A549 (cell line): ENCODE measurements around the gene PODXL2. TPM values are rescaled to one million over a fixed set of nuclear protein-coding genes. Genes with fewer than 3 reads are reported as not detected.

Experiments
- ATAC-seq, 2 experiments: fragments of 200-7000 bp in 1 of 2; fragments of >200 bp in 1 of 2; cut with Nextera tagmentation in 1 of 2; cut with Tn5 transposase in 1 of 2; 3 replicates each; pipeline versions ENCODE4 v1.8.0 to v1.9.1; 2018 to 2020; ENCODE audit warnings: mild to moderate bottlenecking in 1 of 2, moderate library complexity in 1 of 2
- CTCF ChIA-PET: fragments of 300-600 bp; sonication (Branson Sonifier 250); formaldehyde crosslinking; extraction: SDS; loops from one replicate; lab custom pipeline; 2021; ENCODE audit warnings: antibody characterized with exemption, inconsistent platforms; lab: Yijun Ruan, JAX
- POLR2A ChIA-PET: fragments of 350-600 bp; formaldehyde crosslinking; extraction: SDS; loops from one replicate; lab custom pipeline; 2021; ENCODE audit warnings: antibody characterized with exemption, inconsistent platforms; lab: Yijun Ruan, JAX
- DNase-seq, 2 experiments: peaks; one replicate each; pipeline versions ENCODE4 v3.0.0 to v3.0.0-alpha.2; 2011 to 2016; ENCODE audit warnings: low read depth in 1 of 2, low spot score in 1 of 2
- FAIRE-seq: peaks from 2 replicates; lab custom pipeline; 2011; peaks lifted over from hg19 to GRCh38; lab: Jason Lieb, UNC
- H3K27ac ChIP-seq, 2 experiments: fragments of >200 bp; sonication (Bioruptor Twin); formaldehyde crosslinking; 3 replicates each; pipeline ENCODE4 v1.5.1; 2016 to 2017
- H3K4me1 ChIP-seq: fragments of >200 bp; sonication (Bioruptor Twin); formaldehyde crosslinking; 3 replicates; pipeline ENCODE4 v1.6.1; 2016
- H3K4me2 ChIP-seq: fragments of >200 bp; sonication (Bioruptor Twin); formaldehyde crosslinking; 3 replicates; pipeline ENCODE4 v1.6.1; 2016
- H3K4me3 ChIP-seq: fragments of >200 bp; sonication (Bioruptor Twin); formaldehyde crosslinking; 3 replicates; pipeline ENCODE4 v1.5.1; 2016
- H3K9me3 ChIP-seq: fragments of >200 bp; sonication (Bioruptor Twin); formaldehyde crosslinking; 3 replicates; pipeline ENCODE4 v1.6.1; 2016
- CHD4 ChIP-seq: fragments of 200-600 bp; sonication (generic); IDR thresholded peaks from 2 replicates; pipeline ENCODE4 v1.6.1; 2016; ENCODE audit warnings: antibody characterized with exemption, mild to moderate bottlenecking, borderline replicate concordance
- HDAC2 ChIP-seq: fragments of 200-600 bp; sonication (generic); IDR thresholded peaks from 2 replicates; pipeline ENCODE4 v1.6.1; 2016
- HEYL ChIP-seq: fragments of 250-450 bp; sonication (Bioruptor Pico); IDR thresholded peaks from 2 replicates; pipeline ENCODE4 v1.8.0; 2021; ENCODE audit warnings: mild to moderate bottlenecking, moderate library complexity
- HOXB5 ChIP-seq: fragments of 250-450 bp; sonication (Bioruptor Pico); IDR thresholded peaks from 2 replicates; pipeline ENCODE4 v1.5.0; 2020; ENCODE audit warnings: mild to moderate bottlenecking, moderate library complexity
- KDM5A ChIP-seq: fragments of 200-600 bp; sonication (generic); IDR thresholded peaks from 2 replicates; pipeline ENCODE4 v1.6.1; 2016; ENCODE audit warnings: antibody characterized with exemption, mild to moderate bottlenecking
- MAFK ChIP-seq: fragments of 450-650 bp; IDR thresholded peaks from 2 replicates; pipeline ENCODE4 v1.6.1; 2014; ENCODE audit not compliant: partially characterized antibody
- MAZ ChIP-seq: fragments of 150-350 bp; IDR thresholded peaks from 2 replicates; pipeline ENCODE4 v1.6.1; 2014; ENCODE audit warnings: antibody characterized with exemption, low read depth, low read length, borderline replicate concordance
- PHF8 ChIP-seq: fragments of 200-600 bp; sonication (generic); IDR thresholded peaks from 2 replicates; pipeline ENCODE4 v1.6.1; 2016; ENCODE audit warnings: low read depth, mild to moderate bottlenecking, antibody characterized with exemption, moderate library complexity, borderline replicate concordance
- POLR2A ChIP-seq: IDR thresholded peaks from 2 replicates; pipeline ENCODE4 v1.6.1; 2012; ENCODE audit warnings: mild to moderate bottlenecking, low read length
- POLR2AphosphoS2 ChIP-seq: conservative IDR thresholded peaks from 2 replicates; pipeline ENCODE4 v1.6.1; 2012; ENCODE audit warnings: low read length, improper control_type of control experiment, inconsistent platforms
- RCOR1 ChIP-seq: fragments of 150-350 bp; IDR thresholded peaks from 2 replicates; pipeline ENCODE4 v1.6.1; 2014; ENCODE audit warnings: antibody characterized with exemption, low read length, low read depth
- SREBF2 ChIP-seq: fragments of 450-650 bp; IDR thresholded peaks from 2 replicates; pipeline ENCODE4 v1.6.1; 2014; ENCODE audit warnings: mild to moderate bottlenecking, moderate library complexity
- TFCP2L1 ChIP-seq: fragments of 250-450 bp; sonication (Bioruptor Pico); IDR thresholded peaks from 2 replicates; pipeline ENCODE4 v1.5.0; 2021; ENCODE audit warnings: mild to moderate bottlenecking
- ZC3H11A ChIP-seq: fragments of 450-650 bp; IDR thresholded peaks from 2 replicates; pipeline ENCODE4 v1.6.1; 2014; ENCODE audit warnings: antibody characterized with exemption, mild to moderate bottlenecking
- WGBS: methylation state at CpG from one replicate; pipeline ENCODE4 v1.1.6; 2017; ENCODE audit errors: missing lambda C conversion rate; 5-methylcytosine and 5-hydroxymethylcytosine counted together
- polyA plus RNA-seq, 4 experiments: library from polyadenylated mRNA; depleted of rRNA in 3 of 4; stranded (reverse); fragments of >200 nt; fragmentation: RNase III in 1 of 4; extraction: RNeasy Plus Mini Kit Qiagen cat#74134 plus additional on column Dnase treatment in 1 of 4; gene quantifications; 2 replicates in 3 of 4; 3 replicates in 1 of 4; pipeline ENCODE4 v1.2.3, GENCODE V29; 2011 to 2017
- TF ChIP-seq, protein P1 (sequence below): fragments of 450-650 bp; IDR thresholded peaks from 2 replicates; pipeline ENCODE4 v1.6.1; 2014; ENCODE audit warnings: antibody characterized with exemption
- TF ChIP-seq, protein P2 (sequence below): fragments of >200 bp; sonication (Bioruptor Twin); formaldehyde crosslinking; IDR thresholded peaks from 3 replicates; pipeline ENCODE4 v1.6.1; 2016
- TF ChIP-seq, protein P3 (sequence below): fragments of >200 bp; sonication (Bioruptor Twin); formaldehyde crosslinking; IDR thresholded peaks from 2 replicates; pipeline ENCODE4 v1.6.1; 2016

Gene PODXL2
- polyA plus RNA-seq, 2 of the 4 experiments (the other 2 are of a cell fraction) = 4.2 to 5.5 TPM

DNA sequence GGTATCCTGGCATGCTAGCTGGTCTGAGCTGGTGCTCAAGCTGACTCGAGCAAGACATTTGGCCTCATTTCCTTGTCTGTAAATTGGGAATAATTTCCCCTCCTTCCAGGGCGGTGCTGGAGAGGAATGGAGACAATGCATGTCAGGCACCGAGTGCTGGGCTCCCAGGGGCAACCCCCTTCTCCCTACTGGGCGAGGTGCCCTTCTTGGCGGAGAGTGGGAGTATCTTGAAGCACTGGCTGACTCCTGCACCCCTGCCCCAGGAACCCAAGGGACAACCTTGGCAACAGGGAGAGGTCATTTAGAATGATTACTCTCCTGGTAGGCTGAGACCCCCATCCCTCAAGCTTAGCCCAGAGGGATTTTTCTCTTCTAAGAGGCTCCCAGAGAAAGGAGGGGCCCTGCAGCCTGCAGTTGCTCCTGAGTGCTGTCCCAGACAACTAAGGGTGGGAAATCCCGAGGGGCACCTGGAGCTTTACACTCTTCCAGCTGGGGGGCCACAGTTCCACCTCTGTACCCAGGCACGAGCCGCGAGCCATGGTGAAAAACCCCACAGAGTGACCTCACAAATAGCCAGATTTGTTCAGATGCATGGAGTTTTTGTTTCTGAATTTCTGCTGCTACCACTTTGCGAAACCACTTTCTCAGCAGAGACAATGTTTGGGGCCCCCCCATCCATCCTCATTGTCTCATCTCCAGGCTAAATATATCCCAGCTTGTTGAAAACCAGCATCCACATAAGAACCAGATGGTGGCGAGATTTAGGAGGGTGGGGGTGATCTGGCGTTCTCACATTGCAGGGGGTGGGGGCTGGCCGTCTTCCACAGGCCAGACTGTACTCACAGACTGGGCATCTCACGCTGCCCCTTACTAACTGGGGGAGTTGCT is 88.6 kb downstream of the PODXL2 start:
- no peak for DNase-seq
- no peak for ATAC-seq
- TF ChIP-seq, protein P1, sequence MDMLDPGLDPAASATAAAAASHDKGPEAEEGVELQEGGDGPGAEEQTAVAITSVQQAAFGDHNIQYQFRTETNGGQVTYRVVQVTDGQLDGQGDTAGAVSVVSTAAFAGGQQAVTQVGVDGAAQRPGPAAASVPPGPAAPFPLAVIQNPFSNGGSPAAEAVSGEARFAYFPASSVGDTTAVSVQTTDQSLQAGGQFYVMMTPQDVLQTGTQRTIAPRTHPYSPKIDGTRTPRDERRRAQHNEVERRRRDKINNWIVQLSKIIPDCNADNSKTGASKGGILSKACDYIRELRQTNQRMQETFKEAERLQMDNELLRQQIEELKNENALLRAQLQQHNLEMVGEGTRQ = no peak
- TF ChIP-seq MAZ (no peak), CHD4 (no peak), POLR2A (no peak), PHF8 (no peak), HDAC2 (no peak), HEYL (CRISPR knock-in tag) (no peak)
- TF ChIP-seq, protein P2, sequence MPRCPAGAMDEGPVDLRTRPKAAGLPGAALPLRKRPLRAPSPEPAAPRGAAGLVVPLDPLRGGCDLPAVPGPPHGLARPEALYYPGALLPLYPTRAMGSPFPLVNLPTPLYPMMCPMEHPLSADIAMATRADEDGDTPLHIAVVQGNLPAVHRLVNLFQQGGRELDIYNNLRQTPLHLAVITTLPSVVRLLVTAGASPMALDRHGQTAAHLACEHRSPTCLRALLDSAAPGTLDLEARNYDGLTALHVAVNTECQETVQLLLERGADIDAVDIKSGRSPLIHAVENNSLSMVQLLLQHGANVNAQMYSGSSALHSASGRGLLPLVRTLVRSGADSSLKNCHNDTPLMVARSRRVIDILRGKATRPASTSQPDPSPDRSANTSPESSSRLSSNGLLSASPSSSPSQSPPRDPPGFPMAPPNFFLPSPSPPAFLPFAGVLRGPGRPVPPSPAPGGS = no peak
- TF ChIP-seq, protein P3, sequence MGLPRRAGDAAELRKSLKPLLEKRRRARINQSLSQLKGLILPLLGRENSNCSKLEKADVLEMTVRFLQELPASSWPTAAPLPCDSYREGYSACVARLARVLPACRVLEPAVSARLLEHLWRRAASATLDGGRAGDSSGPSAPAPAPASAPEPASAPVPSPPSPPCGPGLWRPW = no peak
- Histone ChIP-seq H3K4me2 (no peak overlapping the region), H3K4me1 (no peaks in the 10 kb centered on the region), H3K9me3 (no peaks in the 10 kb centered on the region), H3K4me3 (no peak overlapping the region), H3K27ac (no peak overlapping the region)
- WGBS = 88% methylated on average over 12 of the region's 14 CpGs
- ChIA-PET POLR2A (no interaction called here), CTCF (interaction anchor here (0.9 to 1.0 kb wide), 2 partner anchors 20 to 867 kb away, joined by 3 read pairs; no protein-coding TSS in a partner anchor)
- no peak for FAIRE-seq

DNA sequence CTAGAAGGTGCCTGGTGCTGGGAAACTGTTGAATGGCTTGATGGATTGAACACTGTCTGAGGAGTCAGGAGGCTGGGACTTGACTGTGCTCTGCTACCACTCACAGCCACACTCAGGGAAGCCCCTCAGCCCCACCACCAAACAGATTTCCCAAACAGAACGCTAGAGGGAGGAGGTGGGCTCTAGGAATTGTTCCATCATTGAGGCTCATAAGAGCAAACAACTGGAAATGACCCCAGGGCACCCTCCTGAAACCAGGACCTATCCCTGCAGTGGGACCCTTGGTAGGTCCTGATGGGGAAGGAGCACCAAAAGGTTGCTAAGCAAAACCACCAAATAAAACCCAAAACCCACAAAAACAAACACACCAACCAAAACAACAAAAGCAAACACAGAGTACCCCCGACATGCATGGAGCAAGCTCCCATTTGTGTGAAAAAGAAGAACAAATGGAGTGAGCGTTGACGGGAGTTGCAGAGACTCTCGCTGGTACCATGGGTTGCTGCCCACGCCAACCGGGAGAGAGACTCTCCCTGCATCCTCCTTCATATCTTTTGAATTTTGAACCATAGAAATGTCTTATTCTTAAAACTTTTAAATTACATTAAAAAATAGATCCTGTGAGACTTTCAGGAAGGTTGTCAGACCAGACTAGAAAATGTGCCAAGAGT is 89.4 kb downstream of the PODXL2 start:
- Histone ChIP-seq H3K4me3 (no peak overlapping the region), H3K9me3 (no peaks in the 10 kb centered on the region), H3K4me2 (no peak overlapping the region), H3K4me1 (no peaks in the 10 kb centered on the region), H3K27ac (no peak overlapping the region)
- ChIA-PET POLR2A (no interaction called here), CTCF (interaction anchor here (0.9 kb wide), 1 partner anchor 866 kb away, joined by 3 read pairs; no protein-coding TSS in a partner anchor)
- no peak for ATAC-seq
- FAIRE-seq = no peak
- no peak for DNase-seq
- TF ChIP-seq ZC3H11A = no peak
- TF ChIP-seq POLR2AphosphoS2 = no peak
- TF ChIP-seq KDM5A = no peak
- TF ChIP-seq RCOR1 = no peak
- 87% methylated on average over 7 of the region's 7 CpGs for WGBS

DNA sequence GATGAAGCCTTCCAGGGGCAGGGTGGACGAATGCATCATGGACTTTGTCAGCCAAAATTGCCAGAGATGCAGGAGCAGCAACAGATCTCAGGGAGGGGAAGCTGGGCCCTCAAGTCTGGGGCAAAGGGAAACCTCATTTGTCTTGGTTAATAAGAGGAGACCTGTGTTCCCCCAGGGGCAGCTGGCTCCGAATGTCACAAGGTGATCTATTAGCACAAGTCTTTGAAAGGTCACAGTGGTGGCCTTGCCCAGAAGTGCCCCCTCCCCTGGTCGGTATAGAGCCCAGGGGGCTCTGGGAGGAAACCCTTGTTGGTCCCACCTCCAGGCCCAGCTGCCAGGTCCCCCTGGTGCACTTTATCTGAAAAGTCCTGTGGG is 89.9 kb downstream of the PODXL2 start:
- Histone ChIP-seq H3K27ac (no peak overlapping the region), H3K9me3 (no peaks in the 10 kb centered on the region), H3K4me2 (no peak overlapping the region), H3K4me3 (no peak overlapping the region), H3K4me1 (no peaks in the 10 kb centered on the region)
- 75% methylated on average over 2 of the region's 3 CpGs for WGBS
- FAIRE-seq (no peak), DNase-seq (no peak), ATAC-seq (no peak)
- POLR2A ChIA-PET = no interaction called here
- TF ChIP-seq MAFK = no peak
- TF ChIP-seq SREBF2 = no peak
- no peak for TF ChIP-seq HDAC2
- TF ChIP-seq, protein P2 = no peak
- no peak for TF ChIP-seq HOXB5 (CRISPR knock-in tag)
- TF ChIP-seq TFCP2L1 (CRISPR knock-in tag) = no peak
- TF ChIP-seq MAZ = no peak
- CTCF ChIA-PET = no interaction called here
